ENCODE measurements around the gene TGM4.
"Not testable (repeated sequence)": the region's sequence is repeated elsewhere in the genome, so short reads cannot be mapped to it uniquely, and the experiment has no call there.

Gene TGM4

GRCh38 chr3:44918087-44918486 is 43.7 kb downstream of the TGM4 start:
- no peak for DNase-seq

- no peak for DNase-seq
These were observed 44.2 kb downstream of the TGM4 start for GRCh38 chr3:44918581-44918980.

GRCh38 chr3:44920081-44920480 is 45.7 kb downstream of the TGM4 start:
- no peak for DNase-seq

GRCh38 chr3:44923632-44924456 is 49.4 kb downstream of the TGM4 start:
- DNase-seq = no peak

- no peak for DNase-seq
These were observed 50.2 kb downstream of the TGM4 start for GRCh38 chr3:44924457-44925084.

- DNase-seq = no peak
These were observed 51.8 kb downstream of the TGM4 start for GRCh38 chr3:44926172-44926571.

GRCh38 chr3:44926921-44927320 is 52.5 kb downstream of the TGM4 start:
- no peak for DNase-seq

GRCh38 chr3:44927371-44927770 is 53.0 kb downstream of the TGM4 start:
- DNase-seq = no peak

- no peak for DNase-seq
These were observed 55.4 kb downstream of the TGM4 start for GRCh38 chr3:44929782-44930181.

- DNase-seq = no peak
These were observed 56.5 kb downstream of the TGM4 start for GRCh38 chr3:44930911-44931310.

GRCh38 chr3:44931791-44932190 is 57.4 kb downstream of the TGM4 start:
- no peak for DNase-seq

GRCh38 chr3:44932271-44932670 is 57.9 kb downstream of the TGM4 start:
- DNase-seq = no peak

- DNase-seq = no peak
These were observed 58.9 kb downstream of the TGM4 start for GRCh38 chr3:44932986-44933944.

GRCh38 chr3:44939581-44940036 is 65.2 kb downstream of the TGM4 start:
- DNase-seq = no peak

GRCh38 chr3:44942202-44942921 is 68.0 kb downstream of the TGM4 start:
- no peak for DNase-seq

- DNase-seq = no peak
These were observed 73.8 kb downstream of the TGM4 start for GRCh38 chr3:44948239-44948638.

- DNase-seq = not testable (repeated sequence)
These were observed 75.4 kb downstream of the TGM4 start for GRCh38 chr3:44949770-44950169.

GRCh38 chr3:44950275-44950734 is 75.9 kb downstream of the TGM4 start:
- no peak for DNase-seq

GRCh38 chr3:44952689-44953088 is 78.3 kb downstream of the TGM4 start:
- no peak for DNase-seq

GRCh38 chr3:44954304-44954703 is 79.9 kb downstream of the TGM4 start:
- DNase-seq = peak; percentile 91

GRCh38 chr3:44954962-44955361 is 80.6 kb downstream of the TGM4 start:
- DNase-seq = peak; percentile 88

- DNase-seq = no peak
These were observed 81.5 kb downstream of the TGM4 start for GRCh38 chr3:44955917-44956316.
